Measurements from ENCODE around the gene TUBGCP5.
"Not testable (repeated sequence)": the region's sequence is repeated elsewhere in the genome, so short reads cannot be mapped to it uniquely, and the experiment has no call there.

Gene TUBGCP5

DNA sequence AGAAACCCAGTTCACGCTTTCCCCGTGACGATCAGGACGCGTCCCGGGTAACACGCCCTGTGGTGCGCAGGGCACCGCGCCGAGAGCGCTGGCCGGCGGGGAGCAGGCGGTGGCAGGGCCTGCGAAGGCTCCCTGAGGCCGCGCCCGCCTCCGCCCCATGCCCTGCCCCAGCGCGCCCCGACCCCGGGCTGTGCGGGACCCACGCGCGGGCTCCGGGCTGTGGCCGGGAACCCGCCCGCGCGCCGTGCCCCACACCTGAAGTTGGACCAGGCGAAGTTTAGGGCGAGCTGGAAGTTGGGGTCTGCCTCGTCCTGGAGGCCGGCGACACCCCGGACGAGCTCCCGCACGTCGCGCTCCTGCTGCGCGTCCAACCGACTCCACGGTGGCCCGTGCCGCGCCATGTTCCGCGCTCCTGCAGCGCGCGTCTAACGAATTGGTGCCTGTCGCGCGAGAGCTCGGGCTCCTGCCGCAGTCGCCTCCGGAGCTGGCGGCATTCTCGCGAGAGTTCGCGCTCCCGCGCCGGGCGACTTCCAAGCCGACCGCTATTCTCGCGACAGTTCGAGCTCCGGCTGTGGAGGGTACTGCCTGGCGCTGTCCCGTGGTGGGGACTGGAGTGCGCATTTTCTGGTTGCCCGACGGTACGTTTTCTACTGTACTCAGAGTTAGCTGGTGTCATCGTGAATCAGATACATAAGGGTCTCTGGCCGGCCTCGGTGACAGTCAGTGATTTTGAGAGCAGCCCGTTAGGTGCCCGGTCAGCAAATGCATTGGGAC lies at the start of gene TUBGCP5:
TUBGCP5 (minus strand) TSS at position 427 of the 774 bp plus-strand sequence; CDS start at position 401, 26 bp downstream.
- peak; percentile 98 for DNase-seq

DNA sequence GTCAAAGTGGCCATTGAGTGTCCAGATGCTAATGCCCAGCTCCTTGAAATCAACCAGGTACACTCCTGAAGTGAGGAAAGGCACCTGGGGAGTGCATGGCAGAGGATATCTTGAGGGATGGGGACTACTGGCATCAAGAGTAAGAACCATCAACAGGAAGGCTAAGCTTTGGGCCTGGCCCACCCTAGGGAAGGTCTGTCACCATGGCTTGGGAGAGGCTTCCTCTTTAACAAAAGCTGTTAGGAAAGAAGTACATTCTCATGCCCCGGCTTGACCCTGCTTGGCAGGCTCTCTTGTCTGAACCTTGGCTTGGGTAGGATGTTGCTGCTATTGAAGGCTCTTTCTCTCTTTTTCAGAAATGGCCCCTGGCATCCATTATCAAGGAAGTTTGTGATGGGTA lies 43.7 kb upstream of the TUBGCP5 start:
- no peak for DNase-seq

DNA sequence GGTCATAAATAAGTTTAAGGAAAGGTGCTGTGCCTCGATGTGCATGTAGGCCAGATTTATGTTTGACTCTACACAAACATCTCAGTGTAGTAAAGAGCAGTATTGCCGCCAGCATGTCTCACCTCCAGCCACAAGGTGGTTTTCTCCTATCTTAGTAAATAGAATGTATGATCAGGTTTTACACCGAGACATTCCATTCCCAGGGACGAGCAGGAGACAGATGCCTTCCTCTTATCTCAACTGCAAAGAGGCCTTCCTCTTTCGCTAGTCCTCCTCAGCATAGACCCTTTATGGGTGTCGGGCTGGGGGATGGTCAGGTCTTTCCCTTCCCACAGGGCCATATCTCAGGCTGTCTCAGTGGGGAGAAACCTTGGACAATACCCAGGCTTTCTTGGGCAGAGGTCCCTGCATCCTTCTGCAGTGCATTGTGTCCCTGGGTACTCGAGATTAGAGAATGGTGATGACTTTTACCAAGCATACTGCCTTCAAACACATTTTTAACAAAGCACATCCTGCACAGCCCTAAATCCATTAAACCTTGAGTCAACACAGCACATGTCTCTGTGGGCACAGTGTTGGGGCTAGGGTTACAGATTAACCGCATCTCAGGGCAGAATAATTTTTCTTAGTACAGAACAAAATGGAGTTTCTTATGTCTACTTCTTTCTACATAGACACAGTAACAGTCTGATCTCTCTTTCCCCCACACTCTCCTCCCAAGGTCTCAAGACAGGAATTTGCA lies 42.8 kb upstream of the TUBGCP5 start:
- not testable (repeated sequence) for DNase-seq

DNA sequence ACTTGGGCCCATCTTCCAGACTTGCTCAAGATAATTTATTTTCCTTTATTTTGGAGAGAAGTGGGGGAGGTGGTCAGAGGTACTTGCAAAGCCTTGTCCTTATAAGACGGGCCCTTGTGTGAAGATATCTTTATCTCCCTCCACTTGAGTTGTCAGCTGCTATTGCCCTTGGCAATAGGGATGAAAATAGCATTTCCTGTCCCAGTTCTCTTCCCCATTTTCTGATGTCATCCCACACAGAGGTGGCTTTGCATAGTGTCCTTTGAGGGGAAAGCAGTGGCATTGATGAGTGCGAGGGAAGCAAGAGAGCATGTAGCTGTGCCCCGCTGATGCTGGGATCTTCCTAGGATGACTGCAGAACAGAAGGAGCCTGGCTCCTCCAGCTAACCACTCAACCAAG lies 41.9 kb upstream of the TUBGCP5 start:
- DNase-seq = no peak

DNA sequence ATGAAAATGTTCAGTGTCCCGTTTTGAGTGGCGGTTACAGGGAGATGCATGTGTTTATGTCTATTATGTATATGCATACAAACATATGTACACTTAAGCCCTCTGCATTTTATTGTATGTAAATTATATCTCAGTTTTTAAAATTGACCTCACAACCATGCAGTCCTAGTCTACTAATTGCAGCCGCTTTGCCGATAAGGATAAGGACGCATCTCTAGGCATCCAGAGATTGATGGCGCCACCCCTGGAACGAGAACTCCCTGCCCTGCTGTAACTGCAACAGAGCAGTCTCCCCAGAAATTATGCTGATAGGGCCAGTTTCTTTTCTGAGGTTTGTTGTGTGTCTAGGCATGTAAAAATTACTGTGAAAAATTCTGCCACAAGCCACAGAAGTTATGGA lies 40.4 kb upstream of the TUBGCP5 start:
- no peak for DNase-seq

DNA sequence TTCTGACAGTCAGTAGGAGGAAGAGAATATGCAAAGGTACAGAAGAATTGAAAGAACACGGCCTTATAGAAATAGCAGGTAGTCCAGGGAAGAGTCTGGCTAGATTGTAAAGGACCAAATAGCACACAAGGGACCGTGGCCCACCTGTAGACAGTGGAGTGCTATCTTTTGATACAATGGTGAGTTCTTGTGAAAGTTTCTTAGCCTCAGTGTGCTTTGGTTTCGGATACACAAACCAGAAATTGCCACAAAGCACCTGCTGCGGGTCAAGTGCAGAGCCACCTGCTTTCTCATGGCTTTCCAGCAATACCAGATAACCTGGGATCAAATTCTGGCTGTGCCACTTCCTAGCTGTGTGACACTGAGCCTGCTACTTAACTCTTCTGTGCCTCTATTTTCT lies 36.6 kb upstream of the TUBGCP5 start:
- DNase-seq = no peak

DNA sequence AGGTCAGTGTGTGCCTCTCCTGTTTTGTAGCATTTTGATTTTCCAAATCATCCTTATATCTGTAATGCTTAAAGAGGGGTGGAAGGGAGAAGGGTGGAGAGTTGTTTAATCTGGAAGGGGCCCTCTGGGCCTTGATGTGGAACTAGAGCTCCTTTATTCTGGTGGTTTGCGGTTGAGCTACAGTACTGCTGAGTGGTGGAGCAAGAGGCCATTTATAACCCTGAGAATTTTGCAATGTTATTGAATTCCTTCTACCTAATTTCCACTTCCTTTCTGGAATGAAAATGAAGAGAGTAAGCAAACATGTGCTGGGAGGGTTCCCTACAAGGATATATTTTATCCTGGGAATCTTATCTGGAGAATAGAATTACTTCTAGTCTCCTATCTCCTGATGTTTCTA lies 35.3 kb upstream of the TUBGCP5 start:
- DNase-seq = no peak

DNA sequence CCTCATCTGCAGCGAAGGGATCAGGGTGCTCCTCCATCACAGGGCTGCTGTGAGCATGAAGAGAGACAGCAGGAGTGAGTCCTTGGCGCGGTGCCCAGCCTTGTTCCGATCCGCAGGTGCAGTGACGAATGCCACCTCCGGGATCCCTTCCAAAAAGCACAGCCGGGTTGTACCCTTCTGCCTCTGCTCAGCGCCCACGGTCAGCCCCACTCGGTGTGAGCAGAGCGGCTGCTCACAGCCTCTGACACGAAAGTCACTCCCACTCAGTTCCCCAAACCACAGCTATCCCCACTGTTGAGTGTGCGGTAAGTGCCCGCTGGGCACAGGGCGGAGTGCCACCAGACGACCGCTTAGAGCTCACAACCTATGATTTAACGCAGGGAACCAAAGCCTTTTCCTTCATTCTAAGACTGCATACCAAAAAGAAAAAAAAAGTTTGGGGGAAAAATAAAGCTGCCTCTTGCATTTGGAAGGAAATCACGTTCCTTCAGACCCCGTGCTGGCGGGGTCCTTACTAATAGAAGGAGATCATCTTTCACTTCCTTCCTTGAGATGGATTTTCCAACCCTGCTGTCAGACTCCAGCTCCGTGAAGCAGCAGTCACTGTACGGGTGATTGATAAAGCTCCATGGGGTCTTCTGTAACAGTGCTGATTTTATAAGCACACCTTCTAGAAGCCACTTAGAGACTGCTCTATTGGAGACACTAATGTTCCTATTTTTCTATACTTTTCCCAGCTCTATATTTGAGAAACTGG lies 34.7 kb upstream of the TUBGCP5 start:
- no peak for DNase-seq

DNA sequence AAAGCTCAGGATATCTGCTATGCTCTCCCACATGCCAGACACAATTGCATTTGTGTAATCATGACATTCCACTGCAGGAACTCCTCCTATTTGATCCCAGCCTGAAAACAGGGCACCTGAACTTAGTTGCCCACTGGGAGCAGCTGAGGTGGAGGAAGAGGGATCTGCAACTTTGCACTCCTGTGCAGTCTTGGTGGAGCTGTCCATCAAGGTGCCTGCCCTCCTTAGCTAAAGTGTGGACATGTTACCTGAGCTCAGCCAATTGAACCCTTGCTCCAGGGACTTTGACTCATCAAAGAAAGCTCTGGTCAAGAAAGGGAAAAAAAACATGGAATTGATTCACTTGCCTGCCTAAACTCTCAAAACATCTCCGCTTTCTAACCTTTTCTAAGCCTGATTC lies 33.3 kb upstream of the TUBGCP5 start:
- no peak for DNase-seq

DNA sequence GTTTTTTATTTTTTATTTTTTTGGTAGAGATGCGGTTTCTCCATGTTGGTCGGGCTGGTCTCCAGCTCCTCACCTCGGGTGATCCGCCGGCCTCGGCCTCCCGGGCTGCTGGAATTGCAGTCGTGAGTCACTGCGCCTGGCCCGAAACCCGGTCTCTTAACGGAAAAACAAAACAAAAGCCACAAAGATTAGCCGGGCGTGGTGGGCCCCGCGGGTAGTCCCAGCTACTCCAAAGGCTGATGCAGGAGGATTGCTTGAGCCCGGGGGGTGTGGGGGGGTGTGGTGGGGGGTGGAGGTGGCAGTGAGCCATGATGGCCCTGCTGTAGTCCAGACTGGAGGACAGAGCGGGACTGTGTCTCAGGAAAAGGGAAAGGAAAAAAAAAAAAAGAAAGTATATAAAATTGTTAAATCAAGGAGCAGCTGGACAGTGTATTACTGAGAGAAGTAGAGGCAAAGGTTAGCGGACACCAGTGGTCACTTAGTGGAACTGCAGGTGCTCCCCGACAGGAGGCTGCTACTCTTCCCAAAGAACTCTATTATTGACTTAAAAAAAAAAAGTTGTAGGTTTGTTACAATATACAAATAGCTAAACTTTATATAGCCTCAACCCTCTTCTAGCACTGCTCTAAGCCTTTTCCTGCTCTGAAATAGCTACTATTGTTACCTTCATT lies 30.3 kb upstream of the TUBGCP5 start:
- no peak for DNase-seq

DNA sequence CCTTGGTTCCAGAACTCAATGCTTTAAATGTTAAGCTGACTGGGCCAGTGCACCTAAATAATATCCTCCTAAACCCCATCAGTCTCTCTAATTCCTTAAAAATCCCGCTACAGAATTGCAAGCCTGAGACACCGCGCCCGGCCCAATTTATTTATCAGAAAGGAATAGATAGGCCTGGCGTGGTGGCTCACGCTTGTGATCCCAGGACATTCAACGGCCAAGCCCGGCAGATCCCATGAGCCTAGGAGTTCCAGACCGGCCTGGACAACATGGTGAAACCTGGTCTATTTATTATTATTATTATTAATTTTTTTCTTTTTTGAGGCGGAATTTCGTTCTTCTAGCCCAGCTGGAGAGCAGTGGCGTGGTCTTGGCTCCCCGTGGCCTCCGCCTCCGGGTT lies 28.0 kb upstream of the TUBGCP5 start:
- DNase-seq = no peak

DNA sequence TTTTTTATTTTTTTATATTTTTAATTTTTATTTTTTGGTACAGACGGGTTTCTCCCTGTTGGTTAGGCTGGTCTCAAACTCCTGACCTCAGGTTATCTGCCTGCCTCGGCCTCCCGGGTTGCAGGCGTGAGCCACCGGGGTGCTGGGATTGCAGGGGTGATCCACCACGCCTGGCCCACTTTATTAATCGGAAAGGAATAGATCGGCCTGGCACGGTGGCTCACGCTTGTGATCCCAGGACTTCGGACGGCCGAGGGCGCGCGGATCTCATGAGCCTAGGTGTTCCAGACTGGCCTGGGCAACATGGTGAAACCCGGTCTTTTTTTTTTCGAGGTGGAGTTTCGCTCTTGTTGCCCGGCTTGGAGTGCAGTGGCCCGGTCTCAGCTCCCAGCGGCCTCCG lies 26.5 kb upstream of the TUBGCP5 start:
- DNase-seq = no peak

DNA sequence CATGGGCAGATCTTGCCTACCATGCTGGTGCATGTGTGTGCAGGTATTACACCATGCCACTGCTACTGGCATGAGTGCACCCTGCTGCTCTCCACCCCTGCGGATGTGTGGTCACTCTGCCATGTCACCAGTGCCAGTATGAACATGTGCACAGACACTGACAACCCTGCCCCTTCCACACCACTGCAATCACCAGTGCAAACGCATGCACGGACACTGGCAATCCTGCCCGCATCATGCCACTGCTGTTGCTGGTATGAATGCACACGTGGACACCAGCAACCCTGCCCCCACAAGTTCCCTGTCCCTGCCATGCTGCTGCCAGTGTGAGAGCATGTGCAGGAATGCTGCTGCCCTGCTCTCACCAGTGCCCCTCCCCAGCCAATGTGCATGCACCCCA lies 24.8 kb upstream of the TUBGCP5 start:
- no peak for DNase-seq

DNA sequence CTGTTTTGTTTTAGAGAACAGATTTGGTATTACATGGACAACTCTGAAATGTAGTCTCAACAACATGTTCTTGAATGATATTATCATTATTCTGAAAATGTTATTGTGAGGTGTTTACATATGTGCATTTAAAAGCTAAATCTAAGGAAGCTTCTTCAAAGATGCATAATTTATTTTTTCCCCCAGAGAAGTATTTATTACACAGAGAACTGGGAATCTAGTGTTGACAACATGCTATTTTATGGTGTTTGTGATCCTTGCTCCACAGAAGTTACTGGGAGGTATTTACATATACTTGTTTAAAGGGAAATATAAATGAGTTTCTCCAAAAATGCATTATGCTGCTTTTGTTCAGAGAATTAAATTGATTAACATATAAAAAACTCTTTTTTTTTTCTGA lies 18.3 kb upstream of the TUBGCP5 start:
- no peak for DNase-seq

DNA sequence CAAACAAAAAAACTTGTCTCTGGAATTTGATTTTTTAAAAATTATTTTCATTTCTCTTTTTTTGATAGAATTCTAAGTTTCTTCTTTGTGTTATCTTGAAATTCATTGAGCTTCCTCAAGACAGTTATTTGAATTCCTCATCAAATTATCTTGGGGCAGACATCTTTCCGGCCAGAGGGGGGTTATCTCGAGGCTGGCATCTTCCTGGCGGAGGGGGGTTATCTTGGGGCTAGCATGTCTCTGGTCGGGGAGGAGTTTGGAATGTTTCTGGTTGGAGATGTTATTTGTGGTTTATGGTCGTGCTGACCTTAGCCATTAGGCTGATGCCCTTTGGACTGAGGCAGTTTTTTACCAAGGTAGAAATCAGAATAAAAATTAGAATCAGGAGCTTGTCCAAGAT lies 15.9 kb upstream of the TUBGCP5 start:
- DNase-seq = no peak

DNA sequence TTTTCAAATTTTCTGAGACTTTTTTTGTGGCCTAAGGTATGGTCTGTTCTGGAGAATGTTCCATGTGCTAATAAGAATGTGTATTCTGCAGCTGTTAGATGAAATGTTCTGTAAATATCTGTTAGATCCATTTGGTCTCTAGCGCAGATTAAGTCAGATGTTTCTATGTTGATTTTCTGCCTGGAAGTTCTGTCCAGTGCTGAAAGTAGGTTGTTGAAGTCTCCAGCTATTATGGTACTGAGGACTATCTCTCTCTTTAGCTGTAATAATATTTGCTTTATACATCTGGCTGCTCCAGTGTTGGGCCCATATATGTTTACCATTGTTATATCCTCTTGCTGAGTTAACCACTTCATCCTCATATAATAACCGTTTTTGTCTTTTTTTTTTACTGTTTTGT lies 13.2 kb upstream of the TUBGCP5 start:
- no peak for DNase-seq

DNA sequence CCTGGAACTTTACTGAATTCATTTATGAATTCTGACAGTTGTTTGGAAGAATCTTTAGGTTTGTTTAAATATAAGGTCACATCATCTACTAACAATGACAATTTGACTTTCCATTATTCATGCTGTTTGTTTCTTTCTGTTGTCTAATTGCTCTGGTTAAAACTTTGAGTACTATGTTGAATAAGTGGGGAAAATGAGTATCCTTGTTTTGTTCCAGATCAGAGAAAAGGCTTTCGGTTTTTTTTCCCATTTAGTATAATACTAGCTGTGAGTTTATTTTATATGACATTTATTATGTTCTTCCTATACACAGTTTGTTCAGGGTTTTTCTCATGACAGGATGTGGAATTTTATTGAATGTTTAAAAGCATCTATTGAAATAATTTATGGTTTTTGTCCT lies 11.3 kb upstream of the TUBGCP5 start:
- DNase-seq = no peak

DNA sequence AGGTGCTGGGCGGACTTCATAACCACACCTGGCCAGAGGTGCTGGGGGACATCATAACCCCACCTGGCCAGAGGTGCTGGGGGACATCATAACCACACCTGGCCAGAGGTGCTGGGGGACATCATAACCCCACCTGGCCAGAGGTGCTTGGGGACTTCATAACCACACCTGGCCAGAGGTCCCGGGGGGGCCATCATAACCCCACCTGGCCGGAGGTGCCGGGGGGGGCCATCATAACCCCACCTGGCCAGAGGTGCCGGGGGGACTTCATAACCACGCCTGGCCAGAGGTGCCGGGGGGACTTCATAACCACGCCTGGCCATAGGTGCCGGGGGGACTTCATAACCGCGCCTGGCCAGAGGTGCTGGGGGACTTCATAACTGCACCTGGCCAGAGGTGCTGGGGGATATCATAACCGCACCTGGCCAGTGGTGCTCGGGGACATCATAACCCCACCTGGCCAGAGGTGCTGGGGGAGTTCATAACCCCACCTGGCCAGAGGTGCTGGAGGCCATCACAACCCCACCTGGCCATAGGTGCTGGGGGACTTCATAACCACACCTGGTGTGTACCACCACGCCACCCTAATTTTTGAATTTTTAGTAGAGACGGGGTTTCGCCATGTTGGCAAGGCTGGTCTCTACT lies 10.7 kb upstream of the TUBGCP5 start:
- no peak for DNase-seq

DNA sequence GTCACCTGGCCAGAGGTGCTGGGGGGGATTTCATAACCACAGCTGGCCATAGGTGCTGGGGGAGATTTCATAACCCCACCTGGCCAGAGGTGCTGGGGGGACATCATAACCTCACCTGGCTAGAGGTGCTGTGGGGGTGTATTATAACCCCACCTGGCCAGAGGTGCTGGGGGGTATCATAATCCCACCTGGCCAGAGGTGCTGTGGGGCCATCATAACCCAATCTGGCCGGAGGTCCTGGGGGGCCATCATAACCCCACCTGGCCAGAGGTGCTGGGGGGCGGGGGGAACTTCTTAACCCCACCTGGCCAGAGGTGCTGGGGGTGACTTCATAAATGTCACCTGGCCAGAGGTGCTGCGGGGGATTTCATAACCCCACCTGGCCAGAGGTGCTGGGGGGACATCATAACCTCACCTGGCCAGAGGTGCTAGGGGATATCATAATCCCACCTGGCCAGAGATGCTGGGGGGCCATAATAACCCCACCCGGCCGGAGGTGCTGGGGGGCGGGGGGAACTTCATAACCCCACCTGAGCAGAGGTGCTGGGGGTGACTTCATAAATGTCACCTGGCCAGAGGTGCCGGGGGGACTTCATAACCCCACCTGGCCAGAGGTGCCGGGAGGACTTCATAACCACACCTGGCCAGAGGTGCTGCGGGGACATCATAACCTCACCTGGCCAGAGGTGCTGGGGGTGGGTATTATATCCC lies 9.4 kb upstream of the TUBGCP5 start:
- not testable (repeated sequence) for DNase-seq

DNA sequence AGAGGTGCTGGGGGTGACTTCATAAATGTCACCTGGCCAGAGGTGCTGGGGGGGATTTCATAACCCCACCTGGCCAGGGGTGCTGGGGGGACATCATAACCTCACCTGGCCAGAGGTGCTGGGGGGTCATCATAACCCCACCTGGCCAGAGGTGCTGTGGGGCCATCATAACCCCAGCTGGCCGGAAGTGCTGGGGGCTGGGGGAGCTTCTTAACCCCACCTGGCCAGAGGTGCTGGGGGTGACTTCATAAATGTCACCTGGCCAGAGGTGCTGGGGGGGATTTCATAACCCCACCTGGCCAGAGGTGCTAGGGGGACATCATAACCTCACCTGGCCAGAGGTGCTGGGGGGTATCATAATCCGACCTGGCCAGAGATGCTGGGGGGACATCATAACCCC lies 4.6 kb upstream of the TUBGCP5 start:
- DNase-seq = not testable (repeated sequence)

DNA sequence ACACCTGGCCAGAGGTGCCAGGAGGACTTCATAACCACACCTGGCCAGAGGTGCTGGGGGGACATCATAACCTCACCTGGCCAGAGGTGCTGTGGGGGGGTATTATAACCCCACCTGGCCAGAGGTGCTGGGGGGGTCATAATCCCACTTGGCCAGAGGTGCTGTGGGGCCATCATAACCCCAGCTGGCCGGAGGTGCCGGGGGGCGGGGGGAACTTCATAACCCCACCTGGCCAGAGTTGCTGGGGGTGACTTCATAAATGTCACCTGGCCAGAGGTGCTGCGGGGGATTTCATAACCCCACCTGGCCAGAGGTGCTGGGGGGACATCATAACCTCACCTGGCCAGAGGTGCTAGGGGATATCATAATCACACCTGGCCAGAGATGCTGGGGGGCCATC lies 4.2 kb upstream of the TUBGCP5 start:
- DNase-seq = not testable (repeated sequence)

DNA sequence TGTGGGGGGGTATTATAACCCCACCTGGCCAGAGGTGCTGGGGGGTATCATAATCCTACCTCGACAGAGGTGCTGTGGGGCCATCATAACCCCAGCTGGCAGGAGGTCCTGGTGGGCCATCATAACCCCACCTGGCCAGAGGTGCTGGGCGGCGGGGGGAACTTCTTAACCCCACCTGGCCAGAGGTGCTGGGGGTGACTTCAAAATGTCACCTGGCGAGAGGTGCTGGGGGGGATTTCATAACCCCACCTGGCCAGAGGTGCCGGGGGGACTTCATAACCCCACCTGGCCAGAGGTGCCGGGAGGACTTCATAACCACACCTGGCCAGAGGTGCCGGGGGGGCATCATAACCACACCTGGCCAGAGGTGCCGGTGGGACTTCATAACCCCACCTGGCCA lies 2.4 kb upstream of the TUBGCP5 start:
- not testable (repeated sequence) for DNase-seq

Data from stimulated activated CD4-positive, alpha-beta T cell treated with anti-CD3 and anti-CD28 coated beads, Interleukin-4, amount 100 ng/mL, for 1 hour (primary cell).